Measurements from ENCODE around the gene ARHGAP32. TPM values are rescaled to one million over a fixed set of nuclear protein-coding genes. Genes with fewer than 3 reads are reported as not detected.

Gene ARHGAP32
- total RNA-seq, 1 donor from 2014 or later, result 15.2 TPM

DNA sequence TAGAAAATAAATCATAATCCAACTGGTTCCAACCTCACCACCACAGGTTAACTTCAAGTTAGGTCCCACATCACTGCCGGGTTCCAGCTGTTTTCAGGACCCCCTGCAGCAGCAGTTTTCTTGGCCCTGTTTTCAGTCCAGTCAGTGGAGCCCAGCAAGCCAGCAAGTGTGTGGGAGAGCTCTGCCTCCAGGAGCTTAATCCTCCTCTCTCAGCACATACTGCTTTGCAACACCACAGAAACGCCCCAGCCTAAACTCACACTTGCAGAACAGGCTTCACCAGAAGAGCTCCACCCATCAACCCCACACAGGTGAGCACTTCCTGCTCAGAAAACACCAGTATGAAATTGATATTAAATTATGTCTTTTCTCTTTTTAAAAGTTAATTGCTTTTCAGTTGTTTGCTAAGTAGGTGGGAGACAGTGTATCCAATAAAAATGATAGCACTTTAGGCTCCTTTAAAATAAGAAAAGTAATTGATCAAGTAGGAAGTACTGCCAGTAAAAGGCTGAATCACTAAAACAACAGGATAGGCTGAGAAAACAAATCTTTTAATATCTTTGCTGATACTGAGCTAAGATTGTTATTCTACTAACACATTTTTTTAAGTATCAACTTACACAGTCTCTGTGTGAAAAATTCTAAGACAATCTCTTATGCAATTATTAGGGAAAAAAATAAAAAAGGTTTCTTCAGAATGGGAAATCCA, 168.0 kb downstream of the ARHGAP32 start:
- Mint-ChIP-seq H3K36me3 (ENCODE audit: unreplicated experiment) (peaks cover 2% of the 10 kb centered on the region), H3K27ac (ENCODE audit: unreplicated experiment) (no peak overlapping the region), H3K4me1 (ENCODE audit: unreplicated experiment) (peaks cover 16% of the 10 kb centered on the region), H3K27me3 (ENCODE audit: unreplicated experiment) (no peaks in the 10 kb centered on the region), H3K9me3 (ENCODE audit: unreplicated experiment) (no peaks in the 10 kb centered on the region), H3K4me3 (ENCODE audit: unreplicated experiment) (no peak overlapping the region)
- no peak for DNase-seq (ENCODE audit: extremely low spot score, unreplicated experiment)
- no peak for TF ChIP-seq CTCF (IDR thresholded peaks at IDR 0.05)

GRCh38 chr11:129021295-129021694, 170.8 kb downstream of the ARHGAP32 start:
- no peak overlapping the region for H3K4me3 Mint-ChIP-seq (ENCODE audit: unreplicated experiment)
- no peaks in the 10 kb centered on the region for H3K36me3 Mint-ChIP-seq (ENCODE audit: unreplicated experiment)
- no peak for TF ChIP-seq CTCF (IDR thresholded peaks at IDR 0.05)
- no peak for DNase-seq (ENCODE audit: extremely low spot score, unreplicated experiment)
- H3K27ac Mint-ChIP-seq (ENCODE audit: unreplicated experiment), result no peak overlapping the region
- peaks cover 20% of the 10 kb centered on the region for H3K4me1 Mint-ChIP-seq (ENCODE audit: unreplicated experiment)
- no peaks in the 10 kb centered on the region for H3K9me3 Mint-ChIP-seq (ENCODE audit: unreplicated experiment)
- H3K27me3 Mint-ChIP-seq (ENCODE audit: unreplicated experiment), result no peaks in the 10 kb centered on the region

- Mint-ChIP-seq H3K9me3 (ENCODE audit: unreplicated experiment) (no peaks in the 10 kb centered on the region), H3K4me3 (ENCODE audit: unreplicated experiment) (no peak overlapping the region), H3K4me1 (ENCODE audit: unreplicated experiment) (peaks cover 12% of the 10 kb centered on the region), H3K36me3 (ENCODE audit: unreplicated experiment) (peaks cover 2% of the 10 kb centered on the region), H3K27me3 (ENCODE audit: unreplicated experiment) (no peaks in the 10 kb centered on the region), H3K27ac (ENCODE audit: unreplicated experiment) (no peak overlapping the region)
- no peak for DNase-seq (ENCODE audit: extremely low spot score, unreplicated experiment)
- no peak for TF ChIP-seq CTCF (IDR thresholded peaks at IDR 0.05)
Observed at GRCh38 chr11:129018991-129019390, 173.1 kb downstream of the ARHGAP32 start.

- H3K36me3 Mint-ChIP-seq (ENCODE audit: unreplicated experiment), result peaks cover 2% of the 10 kb centered on the region
- H3K4me3 Mint-ChIP-seq (ENCODE audit: unreplicated experiment), result no peak overlapping the region
- no peak for TF ChIP-seq CTCF (IDR thresholded peaks at IDR 0.05)
- peaks cover 9% of the 10 kb centered on the region for H3K4me1 Mint-ChIP-seq (ENCODE audit: unreplicated experiment)
- no peak overlapping the region for H3K27ac Mint-ChIP-seq (ENCODE audit: unreplicated experiment)
- H3K27me3 Mint-ChIP-seq (ENCODE audit: unreplicated experiment), result no peaks in the 10 kb centered on the region
- H3K9me3 Mint-ChIP-seq (ENCODE audit: unreplicated experiment), result no peaks in the 10 kb centered on the region
- DNase-seq (ENCODE audit: extremely low spot score, unreplicated experiment), result no peak
Observed at GRCh38 chr11:129018126-129018525, 174.0 kb downstream of the ARHGAP32 start.

- H3K4me3 Mint-ChIP-seq (ENCODE audit: unreplicated experiment), result no peak overlapping the region
- H3K9me3 Mint-ChIP-seq (ENCODE audit: unreplicated experiment), result no peaks in the 10 kb centered on the region
- TF ChIP-seq CTCF (IDR thresholded peaks at IDR 0.05), result no peak
- no peaks in the 10 kb centered on the region for H3K27me3 Mint-ChIP-seq (ENCODE audit: unreplicated experiment)
- DNase-seq (ENCODE audit: extremely low spot score, unreplicated experiment), result no peak
- H3K4me1 Mint-ChIP-seq (ENCODE audit: unreplicated experiment), result peaks cover 2% of the 10 kb centered on the region
- no peak overlapping the region for H3K27ac Mint-ChIP-seq (ENCODE audit: unreplicated experiment)
- peaks cover 2% of the 10 kb centered on the region for H3K36me3 Mint-ChIP-seq (ENCODE audit: unreplicated experiment)
Observed at GRCh38 chr11:129013737-129014475, 178.2 kb downstream of the ARHGAP32 start.

Data from osteocyte (in vitro differentiated cells).